GM12864 (cell line): ENCODE results near the gene TRIM71.
"Not testable (repeated sequence)": the region's sequence is repeated elsewhere in the genome, so short reads cannot be mapped to it uniquely, and the experiment has no call there.

Experiments used
- DNase-seq: peaks from one replicate; pipeline ENCODE4 v3.0.0-alpha.2; 2011; ENCODE audit warnings: low read depth
- H3K4me3 ChIP-seq: 2 replicates; pipeline ENCODE4 v1.5.1; 2011; ENCODE audit warnings: mild to moderate bottlenecking, low read depth, low read length, control low read depth
- CTCF ChIP-seq: IDR thresholded peaks from 2 replicates; pipeline ENCODE4 v1.5.1; 2011; ENCODE audit warnings: low read depth, mild to moderate bottlenecking, moderate library complexity, low read length, control low read depth, inconsistent platforms; ENCODE audit errors: missing control alignments

Gene TRIM71

GRCh38 chr3:32817558-32818228, at the start of gene TRIM71:
Gene TRIM71, plus strand, starts transcription at chr3:32817997. Its CDS starts 84 bp downstream, at chr3:32818081.
- no peak for TF ChIP-seq CTCF
- peak within 1 kb of the TSS; percentile 33 for H3K4me3 ChIP-seq
- no peak for DNase-seq

- DNase-seq, result no peak
- no peak for TF ChIP-seq CTCF
- H3K4me3 ChIP-seq, result no peak overlapping the region
Measured at GRCh38 chr3:32778389-32778788, 39.4 kb upstream of the TRIM71 start.

- H3K4me3 ChIP-seq, result no peak overlapping the region; the same call in 1 of the 2 replicates
Measured at GRCh38 chr3:32780071-32780734, 37.6 kb upstream of the TRIM71 start.

GRCh38 chr3:32780735-32781210, 37.0 kb upstream of the TRIM71 start:
- no peak for DNase-seq
- H3K4me3 ChIP-seq, result peak overlapping the region; percentile 78
- peak; percentile 11 for TF ChIP-seq CTCF

More at GRCh38 chr3:32780071-32780734, 37.6 kb upstream of the TRIM71 start:
- no peak for TF ChIP-seq CTCF
- no peak for DNase-seq

GRCh38 chr3:32781211-32781968, 36.4 kb upstream of the TRIM71 start:
- TF ChIP-seq CTCF, result peak; percentile 89
- DNase-seq, result peak; percentile 18
- peak overlapping the region; percentile 78 for H3K4me3 ChIP-seq

- DNase-seq, H3K4me3 ChIP-seq: not testable (repeated sequence)
Measured at GRCh38 chr3:32781969-32782270, 35.9 kb upstream of the TRIM71 start.

- H3K4me3 ChIP-seq, result no peak overlapping the region
- no peak for DNase-seq
- no peak for TF ChIP-seq CTCF
Measured at GRCh38 chr3:32782407-32782806, 35.4 kb upstream of the TRIM71 start.
